Activated CD8-positive, alpha-beta memory T cell treated with anti-CD3 and anti-CD28 coated beads, Interleukin-2, amount 50 U/mL, for 24 hours (primary cell): ENCODE measurements around the gene KAT14.
"Not testable (repeated sequence)": the region's sequence is repeated elsewhere in the genome, so short reads cannot be mapped to it uniquely, and the experiment has no call there.

Source experiments
- DNase-seq: peaks from one replicate; pipeline ENCODE4 v3.0.0-alpha.2; 2020; ENCODE audit errors: extremely low read depth

KAT14 gene

DNA sequence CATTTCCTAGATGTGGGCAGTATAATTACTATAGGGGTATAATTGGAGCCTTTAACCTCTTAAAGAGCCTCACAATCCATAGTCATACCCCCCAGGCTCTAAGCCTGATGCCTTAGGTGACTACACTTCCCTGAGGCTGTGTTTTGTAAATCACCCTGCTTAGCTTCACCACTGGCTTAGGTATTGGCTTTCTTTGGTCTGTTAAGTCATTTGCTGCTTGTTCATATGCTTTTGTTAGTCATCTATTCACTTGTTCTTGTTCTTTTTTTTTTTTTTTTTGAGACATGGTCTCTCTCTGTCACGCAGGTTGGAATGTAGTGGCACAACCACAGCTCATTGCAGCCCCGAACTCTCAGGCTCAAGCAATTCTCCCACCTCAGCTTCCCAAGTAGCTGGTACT lies 26.7 kb downstream of the KAT14 start:
- no peak for DNase-seq

DNA sequence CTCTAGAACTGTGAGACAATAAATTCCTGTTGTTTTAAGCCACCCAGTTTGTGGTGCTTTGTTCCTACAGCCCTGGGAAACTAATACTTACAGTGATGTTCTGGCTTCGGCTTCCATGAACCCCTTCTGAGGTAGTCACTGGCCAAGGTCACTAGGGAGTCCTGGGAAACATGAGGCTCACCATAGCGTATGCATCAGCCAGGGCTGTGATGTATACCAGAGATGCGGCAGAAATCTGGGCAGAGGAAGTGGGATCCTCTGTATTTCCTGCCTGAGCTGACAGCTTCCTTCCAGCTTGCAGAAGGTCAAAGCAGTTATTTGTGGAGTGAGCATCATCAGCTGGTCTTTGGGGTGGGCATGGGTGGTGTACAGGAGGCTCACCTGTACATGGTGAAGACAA lies 27.9 kb downstream of the KAT14 start:
- DNase-seq: no peak

DNA sequence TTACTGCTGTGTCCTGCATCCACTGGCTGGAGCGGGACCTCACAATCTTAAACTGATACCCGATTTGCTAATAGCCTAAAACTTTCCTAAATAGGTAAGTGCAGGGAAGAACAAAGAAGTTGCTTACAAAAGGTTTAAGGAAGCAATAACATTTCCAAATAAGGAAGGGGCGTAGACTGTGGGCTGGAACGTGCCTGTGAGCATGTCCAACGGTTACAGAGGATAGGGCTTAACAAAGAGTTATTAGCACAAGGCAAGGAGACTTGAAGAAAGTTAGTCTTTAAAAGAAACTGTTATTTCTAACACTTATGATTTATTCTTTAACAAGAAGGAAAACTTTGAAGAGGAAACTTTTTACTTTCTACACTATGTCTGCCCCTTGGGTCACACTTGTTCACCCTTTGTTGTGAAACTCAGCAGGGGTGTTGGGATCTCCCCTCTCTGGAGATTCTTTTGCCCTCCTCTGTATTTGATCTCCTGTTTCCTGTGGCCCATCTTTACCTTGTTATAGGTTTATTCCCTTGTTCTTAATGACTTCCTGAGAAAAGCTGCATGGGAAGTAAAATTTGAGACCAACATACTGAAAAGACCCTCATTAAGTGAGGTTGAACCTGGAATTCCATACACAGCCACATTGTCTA lies 28.7 kb downstream of the KAT14 start:
- no peak for DNase-seq

DNA sequence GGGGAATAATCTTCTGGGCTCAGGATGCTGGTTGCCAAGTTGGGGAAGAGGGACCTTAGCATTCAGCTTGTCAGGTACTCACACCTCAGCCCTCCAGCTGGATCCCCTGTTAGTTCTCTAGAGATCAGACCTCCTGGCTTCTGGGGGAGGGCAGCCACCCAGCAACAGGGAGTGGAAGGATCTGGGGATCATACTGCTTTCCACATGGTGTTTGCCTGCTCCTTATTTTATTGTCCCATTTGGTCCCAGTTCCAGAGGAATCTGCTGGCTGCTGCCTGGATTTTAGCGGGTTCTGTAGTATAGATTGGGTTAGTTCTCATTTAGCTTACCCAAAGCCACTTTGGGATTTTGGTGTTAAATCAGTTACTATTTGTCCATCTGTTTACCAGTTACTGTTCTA lies 29.3 kb downstream of the KAT14 start:
- DNase-seq: no peak

DNA sequence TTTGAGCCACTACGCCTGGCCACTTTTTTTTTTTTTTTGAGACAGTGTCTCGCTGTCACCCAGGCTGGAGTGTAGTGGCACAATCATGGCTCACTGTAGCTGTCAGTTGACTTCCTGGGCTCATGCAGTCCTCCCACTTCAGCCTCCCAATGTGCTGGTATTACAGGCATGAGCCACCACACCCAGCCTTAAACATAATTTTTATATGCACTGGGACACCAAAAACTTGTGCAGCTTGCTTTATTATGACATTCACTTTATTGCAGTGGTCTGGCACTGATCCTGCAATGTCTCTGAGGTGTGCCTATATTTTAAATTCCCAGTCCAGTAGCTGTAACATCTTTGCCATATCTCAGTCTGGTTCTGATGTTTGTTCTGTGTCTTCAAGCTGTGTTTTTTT lies 34.7 kb downstream of the KAT14 start:
- DNase-seq: no peak

DNA sequence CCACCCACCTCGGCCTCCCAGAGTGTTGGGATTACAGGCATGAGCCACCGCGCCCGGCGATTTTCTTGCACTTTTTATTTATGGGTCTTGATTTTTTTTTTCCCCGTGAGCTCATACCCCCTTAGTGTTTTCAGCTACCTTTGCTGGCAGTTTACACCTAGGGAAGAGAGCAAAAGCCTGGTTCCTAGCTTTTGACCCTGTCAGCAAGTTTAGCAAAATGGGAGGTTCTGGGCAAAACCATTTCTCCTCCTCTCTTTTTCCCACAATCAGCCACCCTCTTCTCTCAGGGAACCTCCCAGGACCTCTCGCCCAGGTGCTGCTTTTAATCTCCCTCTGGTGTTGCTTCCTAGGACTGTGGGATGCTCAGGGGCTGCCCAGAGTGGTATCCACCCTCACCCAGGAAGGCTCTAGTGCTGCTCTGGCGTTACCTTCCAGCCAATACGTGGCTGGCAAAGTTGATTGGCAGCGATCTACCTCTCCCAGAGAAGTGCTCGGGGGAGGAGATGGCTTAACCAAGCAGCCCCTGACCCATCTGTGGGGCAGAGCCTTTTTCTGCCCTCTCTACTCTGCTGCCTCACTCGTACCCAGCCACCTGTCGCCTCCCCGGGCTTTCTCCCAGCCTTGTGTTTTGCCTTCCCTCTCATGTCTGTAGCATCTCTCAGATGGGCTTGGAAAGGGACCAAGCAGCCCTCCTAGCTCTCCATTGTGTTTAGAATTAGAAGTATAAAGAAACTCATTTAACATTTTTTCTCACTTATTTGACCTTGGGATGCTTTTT lies 37.4 kb downstream of the KAT14 start:
- no peak for DNase-seq

DNA sequence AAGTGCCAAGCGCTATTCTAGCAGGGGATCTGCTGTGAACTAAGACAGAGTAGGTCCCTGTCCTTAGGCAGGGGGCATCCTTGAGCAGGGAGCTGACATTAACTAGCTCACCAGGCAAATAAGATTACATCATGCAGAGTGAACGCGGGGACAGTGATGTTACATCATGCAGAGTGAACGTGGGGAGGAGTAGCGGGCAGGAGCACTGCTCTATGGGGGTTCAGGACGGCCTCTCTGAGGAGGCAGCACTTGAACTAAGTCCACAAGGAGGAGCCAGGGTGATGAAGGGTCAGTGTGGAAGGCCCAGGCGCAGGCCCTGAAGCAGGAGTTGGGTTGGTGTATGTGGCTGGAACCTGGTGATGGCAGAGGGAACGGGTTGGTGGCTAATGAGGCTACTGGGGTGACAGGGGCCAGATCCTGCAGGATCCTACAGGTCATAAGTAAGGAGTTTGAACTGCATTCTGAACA lies 38.7 kb downstream of the KAT14 start:
- no peak for DNase-seq

DNA sequence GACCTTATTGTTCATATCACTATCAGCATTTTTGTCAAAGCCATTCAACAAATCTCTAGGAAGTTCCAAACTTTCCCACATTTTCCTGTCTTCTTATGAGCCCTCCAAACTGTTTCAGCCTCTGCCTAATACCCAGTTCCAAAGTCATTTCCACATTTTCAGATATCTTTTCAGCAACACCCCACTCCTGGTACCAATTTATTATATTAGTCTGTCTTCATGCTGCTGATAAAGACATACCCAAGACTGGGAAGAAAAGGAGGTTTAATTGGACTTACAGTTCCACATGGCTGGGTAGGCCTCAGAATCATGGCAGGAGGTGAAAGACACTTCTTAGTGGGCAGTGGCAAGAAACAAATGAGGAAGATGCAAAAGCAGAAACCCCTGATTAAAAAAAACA lies 42.7 kb downstream of the KAT14 start:
- DNase-seq: not testable (repeated sequence)

DNA sequence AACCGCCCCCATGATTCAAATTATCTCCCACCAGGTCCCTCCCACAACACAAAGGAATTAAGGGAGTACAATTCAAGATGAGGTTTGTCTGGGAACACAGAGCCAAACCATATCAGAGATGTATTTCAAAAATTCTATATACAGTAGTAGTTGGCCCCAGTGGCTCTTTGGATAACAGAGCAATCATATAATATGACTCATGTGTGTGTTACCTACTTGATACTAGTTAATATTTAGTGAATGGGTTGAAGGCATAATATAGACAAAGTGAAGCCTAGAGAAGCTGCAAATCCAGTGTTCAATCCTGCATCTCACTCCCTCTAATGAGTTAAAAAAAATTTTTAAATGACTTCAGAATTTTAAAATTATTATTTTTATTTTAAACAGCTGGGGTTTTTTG lies 43.2 kb downstream of the KAT14 start:
- no peak for DNase-seq

DNA sequence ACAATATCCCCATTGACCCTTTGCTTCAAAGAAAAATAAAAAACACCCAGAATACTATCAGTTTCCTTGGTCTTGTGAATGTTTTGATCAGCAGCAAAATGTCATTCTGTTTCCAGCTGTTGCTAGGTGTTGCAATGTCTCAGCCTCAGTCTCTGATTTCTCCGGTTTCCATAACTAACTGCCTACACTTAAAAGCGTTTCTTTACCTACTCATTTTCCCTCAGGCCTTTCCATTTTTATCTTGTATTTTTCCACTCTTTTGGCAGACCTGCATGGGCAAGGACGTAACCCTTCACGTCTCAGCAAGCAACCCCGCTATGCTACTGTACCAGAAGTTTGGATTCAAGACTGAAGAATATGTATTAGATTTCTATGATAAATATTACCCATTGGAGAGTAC lies 49.4 kb downstream of the KAT14 start:
- DNase-seq: no peak

DNA sequence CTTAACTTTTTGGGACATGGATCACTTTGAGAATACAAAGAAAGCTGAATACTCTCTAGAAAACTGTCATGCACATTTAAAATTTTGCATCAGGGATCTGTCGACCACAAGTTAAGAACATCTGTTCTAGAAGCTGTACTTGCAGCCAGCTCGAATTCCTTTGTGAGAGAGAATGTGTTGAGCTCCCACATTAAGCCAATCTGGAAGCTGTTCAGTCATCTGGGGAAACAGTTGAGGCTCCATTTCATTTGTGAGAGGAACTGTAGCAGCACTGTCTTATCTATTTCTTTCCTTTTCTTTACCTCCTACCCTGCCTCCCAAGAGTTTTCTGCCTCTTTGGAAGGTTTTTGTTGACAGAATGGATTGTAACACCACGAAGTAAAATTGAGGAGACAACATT lies 50.8 kb downstream of the KAT14 start:
- DNase-seq: no peak

DNA sequence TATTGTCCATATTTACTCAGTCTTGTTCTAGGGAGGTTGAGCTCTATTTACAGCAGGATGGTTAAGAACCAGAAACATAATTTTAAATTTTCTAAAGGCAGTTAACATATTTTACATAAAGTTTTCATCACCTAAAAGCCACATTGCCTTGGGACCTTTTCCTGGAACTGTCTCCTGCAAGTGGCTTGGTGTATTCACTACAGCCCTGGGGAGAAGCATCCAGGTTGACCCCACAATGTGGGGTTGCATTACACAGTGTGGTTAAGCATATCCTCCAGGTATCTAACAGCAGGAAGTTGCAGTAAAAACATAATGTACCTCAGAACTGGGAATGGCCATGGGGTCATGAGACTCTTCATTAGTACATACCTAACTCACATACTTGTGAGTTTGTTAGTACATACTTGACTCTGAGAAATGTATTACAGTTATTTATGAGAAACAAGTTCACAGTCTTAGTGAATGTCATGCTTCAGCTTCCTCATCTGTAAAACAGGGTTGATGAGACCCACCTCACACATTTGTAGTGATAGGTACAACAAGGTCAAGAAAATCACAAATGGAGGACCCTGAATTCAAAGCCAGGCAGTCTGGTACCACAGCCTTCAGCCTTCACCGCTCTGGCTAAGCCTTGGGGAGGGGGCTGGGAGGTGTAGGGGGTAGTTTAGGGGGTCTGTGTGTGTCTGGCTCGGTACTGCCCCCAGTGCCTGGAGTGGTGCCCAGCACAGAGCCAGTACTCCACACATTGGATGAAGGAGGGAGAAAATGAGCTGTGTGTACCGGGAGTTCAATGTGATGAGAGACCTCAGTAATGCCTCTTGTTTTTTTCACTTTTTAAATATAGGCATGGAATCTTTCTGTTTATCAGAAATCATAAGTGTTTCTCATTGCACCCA lies 52.9 kb downstream of the KAT14 start:
- DNase-seq: no peak

DNA sequence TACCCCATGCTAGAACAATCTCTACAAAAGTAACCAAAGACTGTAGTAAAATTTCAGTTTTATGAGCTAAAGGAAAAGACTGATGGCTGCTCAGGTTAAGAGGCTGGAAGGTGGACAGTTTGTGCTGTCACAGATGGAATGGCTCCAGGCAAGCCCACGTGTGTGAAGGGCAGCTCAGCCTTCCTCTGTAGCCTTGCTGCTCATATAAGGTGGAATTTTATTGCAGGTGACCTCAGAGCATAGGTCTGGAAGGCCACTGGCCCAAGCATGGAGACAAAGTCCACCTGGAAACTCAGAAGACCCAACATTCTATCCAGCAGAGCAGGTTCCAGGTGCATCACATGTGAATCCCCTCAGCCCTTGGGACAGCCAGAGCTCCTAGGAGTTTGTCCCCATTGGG lies 53.6 kb downstream of the KAT14 start:
- no peak for DNase-seq

DNA sequence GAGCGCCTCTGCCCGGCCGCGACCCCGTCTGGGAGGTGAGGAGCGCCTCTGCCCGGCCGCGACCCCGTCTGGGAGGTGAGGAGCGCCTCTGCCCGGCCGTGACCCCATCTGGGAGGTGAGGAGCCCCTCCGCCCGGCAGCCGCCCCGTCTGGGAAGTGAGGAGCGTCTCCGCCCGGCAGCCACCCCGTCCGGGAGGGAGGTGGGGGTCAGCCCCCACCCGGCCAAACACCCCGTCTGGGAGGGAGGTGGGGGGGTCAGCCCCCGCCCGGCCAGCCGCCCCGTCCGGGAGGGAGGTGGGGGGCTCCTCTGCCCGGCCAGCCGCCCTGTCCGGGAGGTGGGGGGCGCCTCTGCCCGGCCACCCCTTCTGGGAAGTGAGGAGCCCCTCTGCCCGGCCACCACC lies 56.8 kb downstream of the KAT14 start:
- not testable (repeated sequence) for DNase-seq

DNA sequence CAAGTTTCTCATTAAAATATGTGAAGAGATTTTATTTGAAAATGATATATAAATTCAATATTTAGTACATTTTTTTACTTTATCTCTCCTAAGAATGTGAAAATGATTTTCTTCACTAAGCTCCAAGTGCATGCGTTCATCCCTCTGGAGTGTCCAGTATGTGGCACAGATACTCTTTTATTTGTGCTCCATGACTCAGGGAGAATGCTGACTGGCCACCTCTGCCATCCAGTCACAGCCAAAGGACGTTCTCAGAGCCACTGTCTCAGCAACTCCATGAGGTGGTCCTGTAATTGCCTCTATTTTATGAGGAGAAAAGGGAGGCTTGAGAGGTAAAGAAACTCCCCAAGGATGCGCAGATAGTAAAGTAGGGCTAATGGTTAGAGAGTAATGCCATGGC lies 58.3 kb downstream of the KAT14 start:
- no peak for DNase-seq

DNA sequence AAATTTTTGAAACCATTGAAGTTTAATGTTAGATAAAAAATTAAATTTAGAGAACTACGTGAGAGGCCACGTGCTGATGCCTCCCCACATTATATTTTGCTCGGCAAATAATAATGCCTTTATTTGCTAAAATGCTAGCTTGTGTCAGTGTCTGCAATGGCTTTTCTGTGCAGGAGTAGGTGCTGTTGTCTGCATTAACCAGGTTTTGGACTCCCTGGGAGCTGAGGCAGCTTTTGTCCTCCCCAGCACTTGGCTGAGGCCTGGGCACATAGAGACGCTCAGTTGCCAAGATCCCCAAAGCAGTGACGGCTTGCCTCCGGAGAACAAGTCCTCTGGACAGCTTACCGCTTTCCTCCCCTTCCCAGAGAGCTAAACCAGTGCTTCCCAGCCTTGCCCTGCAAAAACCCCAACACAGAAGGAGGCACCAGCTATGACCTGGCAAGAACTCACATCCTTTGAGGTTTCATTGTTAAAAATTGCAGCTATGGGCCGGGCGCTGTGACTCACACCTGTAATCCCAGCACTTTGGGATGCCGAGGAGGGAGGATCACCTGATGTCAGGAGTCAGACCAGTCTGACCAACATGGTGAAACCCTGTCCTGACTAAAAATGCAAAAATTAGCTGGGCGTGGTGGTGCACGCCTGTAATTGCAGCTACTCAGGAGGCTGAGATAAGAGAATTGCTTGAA lies 59.9 kb downstream of the KAT14 start:
- no peak for DNase-seq

DNA sequence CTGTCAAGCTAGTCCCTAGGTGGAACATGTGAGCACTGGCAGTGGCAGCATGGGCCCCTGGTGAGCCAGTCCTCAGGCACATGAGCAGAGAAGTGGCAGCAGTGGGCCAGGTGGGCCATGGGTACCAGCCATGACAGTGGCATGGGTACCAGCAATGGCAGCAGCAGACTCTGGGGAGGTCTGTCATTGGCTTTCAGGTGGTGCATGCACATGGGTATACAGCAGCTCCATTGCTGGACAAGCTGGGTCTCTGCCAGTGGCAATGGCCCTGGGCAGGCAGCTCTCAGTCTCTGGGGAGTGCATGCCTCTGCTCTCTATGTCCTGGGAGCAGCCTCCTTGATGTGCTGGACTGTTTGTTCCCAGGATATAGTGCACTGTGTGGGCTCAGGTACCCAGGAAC lies 65.3 kb downstream of the KAT14 start:
- DNase-seq: no peak

DNA sequence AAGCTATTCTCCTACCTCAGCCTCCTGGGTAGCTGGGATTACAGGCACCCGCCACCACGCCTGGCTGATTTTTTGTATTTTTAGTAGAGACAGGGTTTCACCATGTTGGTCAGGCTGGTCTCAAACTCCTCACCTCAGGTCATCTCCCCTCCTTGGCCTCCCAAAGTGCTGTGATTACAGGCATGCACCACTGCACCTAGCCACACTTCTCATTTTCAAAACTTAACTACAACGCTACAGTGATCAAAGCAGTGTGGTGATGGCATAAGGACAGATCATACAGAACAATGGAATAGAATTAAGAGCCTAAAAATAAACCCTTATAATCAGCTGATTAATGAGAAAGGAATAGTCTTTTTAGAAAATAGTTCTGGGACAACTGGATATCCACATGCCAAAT lies 66.0 kb downstream of the KAT14 start:
- DNase-seq: not testable (repeated sequence)

DNA sequence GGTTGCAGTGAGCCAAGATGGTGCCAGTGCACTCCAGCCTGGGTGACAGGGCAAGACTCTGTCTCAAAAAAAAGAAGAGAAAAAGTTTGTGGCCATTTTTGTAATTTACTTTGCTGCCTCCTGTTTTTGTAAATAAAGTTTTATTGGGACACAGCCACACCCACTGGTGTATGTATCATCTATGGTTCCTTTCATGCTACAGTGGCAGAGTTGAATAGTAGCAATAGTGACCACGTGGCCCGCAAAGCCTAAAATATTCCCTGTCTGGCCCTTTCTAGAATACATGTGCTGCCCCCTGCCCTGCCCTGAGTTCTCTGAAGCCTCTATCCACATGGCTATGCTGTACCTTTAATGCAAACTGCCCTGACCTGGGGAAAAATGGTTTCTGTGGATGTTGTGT lies 75.3 kb downstream of the KAT14 start:
- DNase-seq: no peak

DNA sequence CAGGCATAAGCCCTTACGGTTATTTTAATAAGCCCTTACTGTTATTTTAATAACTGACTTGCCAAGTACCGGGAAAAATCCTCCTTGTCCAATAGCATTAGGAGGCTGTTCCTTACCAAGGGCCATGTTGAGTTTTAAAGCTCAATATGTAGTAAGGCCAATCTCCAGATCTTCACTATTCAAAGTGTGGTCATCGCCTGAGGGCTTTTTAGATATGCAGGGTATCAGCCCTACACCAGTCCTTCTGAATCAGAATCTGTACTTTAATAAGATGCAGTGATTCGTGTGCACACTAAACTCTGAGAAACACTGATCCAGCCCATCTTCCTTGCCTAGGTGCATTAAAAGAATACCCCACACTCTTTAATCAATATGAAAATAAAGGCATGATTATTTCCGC lies 77.9 kb downstream of the KAT14 start:
- DNase-seq: no peak

DNA sequence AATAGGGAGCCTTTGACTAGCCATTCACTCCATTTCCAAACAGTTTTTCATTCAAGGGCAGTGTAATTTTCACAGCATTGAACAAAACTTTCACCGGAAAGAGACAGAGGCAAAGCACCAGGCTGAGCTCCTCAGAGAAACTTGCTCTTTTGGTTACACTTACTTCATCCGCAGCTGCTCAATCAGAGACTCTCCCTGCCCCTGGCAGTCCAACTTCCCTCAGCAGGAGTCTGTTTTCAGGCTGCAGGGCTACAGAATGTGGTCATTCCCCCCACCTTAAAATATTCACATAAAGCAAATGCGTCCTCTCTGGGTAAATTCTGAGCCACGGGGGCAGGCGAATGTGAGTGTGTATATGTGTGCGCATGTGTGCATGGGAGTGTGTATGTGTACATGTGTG lies 80.6 kb downstream of the KAT14 start:
- no peak for DNase-seq

DNA sequence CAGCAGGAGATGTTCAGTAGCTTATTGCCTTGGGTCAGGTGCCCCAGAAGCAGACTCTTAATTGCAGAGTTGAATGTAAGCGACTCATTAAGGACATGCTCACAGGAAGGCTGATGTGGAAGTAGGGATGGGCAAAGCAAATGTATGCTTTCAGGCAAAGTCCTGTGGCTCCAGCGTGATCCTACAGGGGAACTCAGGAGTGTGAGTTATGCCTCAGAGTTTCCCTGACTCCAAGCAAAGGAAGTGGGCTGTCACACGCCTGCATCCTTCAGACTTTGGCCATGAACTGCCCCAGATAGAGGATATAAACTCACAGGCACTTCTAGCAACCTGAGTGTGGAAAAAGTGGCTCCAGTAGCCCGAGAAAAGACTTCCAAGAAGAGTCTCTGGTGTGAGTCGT lies 85.7 kb downstream of the KAT14 start:
- DNase-seq: no peak
